Astrocyte of the cerebellum (primary cell): Measurements from ENCODE around the gene KCNJ6.

Source experiments
- DNase-seq: peaks from one replicate; pipeline ENCODE4 v3.0.0-alpha.2; 2011; ENCODE audit warnings: low read depth
- H3K4me3 ChIP-seq: 2 replicates; pipeline ENCODE4 v1.5.1; 2011; ENCODE audit warnings: mild to moderate bottlenecking, low read depth, low read length, moderate library complexity
- in situ Hi-C: cut with HindIII; loops from 2 replicates; pipeline ENCODE4 v1.10.0; 2017; ENCODE audit warnings: low sequenced_read_pairs
- TF ChIP-seq, protein P1 (sequence below): IDR thresholded peaks from 2 replicates; pipeline ENCODE4 v1.5.1; 2012; ENCODE audit warnings: low read length, low read depth, moderate library complexity, mild to moderate bottlenecking; ENCODE audit errors: missing control alignments

KCNJ6 gene

DNA sequence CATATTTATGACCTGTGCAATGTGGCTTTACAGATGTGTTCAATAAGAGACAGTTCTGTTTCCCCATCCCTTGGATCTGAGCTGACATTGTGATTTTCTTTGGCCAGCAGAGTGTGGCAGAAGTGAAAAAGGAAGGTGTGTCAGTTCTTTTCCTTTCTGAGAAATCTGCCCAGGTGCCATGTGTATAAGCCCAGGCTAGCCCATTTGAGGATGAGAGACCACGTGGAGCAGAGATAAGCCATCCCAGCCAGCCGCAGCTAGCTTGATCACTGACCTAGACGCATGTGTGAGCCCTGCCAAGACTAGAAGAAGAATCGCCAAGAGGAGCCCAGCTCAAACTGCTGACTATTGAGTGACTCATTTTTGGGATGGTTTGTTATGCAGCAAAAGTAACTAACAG lies 127.8 kb downstream of the KCNJ6 start:
- TF ChIP-seq, protein P1, sequence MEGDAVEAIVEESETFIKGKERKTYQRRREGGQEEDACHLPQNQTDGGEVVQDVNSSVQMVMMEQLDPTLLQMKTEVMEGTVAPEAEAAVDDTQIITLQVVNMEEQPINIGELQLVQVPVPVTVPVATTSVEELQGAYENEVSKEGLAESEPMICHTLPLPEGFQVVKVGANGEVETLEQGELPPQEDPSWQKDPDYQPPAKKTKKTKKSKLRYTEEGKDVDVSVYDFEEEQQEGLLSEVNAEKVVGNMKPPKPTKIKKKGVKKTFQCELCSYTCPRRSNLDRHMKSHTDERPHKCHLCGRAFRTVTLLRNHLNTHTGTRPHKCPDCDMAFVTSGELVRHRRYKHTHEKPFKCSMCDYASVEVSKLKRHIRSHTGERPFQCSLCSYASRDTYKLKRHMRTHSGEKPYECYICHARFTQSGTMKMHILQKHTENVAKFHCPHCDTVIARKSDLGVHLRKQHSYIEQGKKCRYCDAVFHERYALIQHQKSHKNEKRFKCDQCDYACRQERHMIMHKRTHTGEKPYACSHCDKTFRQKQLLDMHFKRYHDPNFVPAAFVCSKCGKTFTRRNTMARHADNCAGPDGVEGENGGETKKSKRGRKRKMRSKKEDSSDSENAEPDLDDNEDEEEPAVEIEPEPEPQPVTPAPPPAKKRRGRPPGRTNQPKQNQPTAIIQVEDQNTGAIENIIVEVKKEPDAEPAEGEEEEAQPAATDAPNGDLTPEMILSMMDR: no peak
- H3K4me3 ChIP-seq: no peak overlapping the region
- in situ Hi-C loops: no loop called here

DNA sequence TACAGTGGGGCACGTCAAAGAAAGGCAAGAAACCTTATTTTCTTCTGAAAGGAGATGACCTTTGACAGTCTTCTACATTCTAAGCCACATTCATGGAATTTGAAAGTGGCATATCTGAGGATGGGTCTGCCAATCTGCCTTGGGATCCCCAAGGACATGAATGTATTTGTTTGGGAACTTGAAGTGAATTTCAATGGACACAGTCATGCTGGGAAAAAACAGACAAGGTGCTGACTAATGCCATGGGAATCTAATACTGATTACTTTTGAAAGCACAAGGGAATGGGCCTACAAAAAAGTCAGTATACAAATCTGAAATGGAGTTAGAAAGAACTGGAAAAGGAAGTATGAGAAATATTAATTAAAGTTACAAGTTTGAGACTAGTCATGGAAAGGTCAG lies 128.8 kb downstream of the KCNJ6 start:
- peak; percentile 73 for DNase-seq
- H3K4me3 ChIP-seq: no peak overlapping the region
- in situ Hi-C loops: no loop called here
- TF ChIP-seq, protein P1: no peak

More for the DNA sequence above, 127.8 kb downstream of the KCNJ6 start:
- no peak for DNase-seq

DNA sequence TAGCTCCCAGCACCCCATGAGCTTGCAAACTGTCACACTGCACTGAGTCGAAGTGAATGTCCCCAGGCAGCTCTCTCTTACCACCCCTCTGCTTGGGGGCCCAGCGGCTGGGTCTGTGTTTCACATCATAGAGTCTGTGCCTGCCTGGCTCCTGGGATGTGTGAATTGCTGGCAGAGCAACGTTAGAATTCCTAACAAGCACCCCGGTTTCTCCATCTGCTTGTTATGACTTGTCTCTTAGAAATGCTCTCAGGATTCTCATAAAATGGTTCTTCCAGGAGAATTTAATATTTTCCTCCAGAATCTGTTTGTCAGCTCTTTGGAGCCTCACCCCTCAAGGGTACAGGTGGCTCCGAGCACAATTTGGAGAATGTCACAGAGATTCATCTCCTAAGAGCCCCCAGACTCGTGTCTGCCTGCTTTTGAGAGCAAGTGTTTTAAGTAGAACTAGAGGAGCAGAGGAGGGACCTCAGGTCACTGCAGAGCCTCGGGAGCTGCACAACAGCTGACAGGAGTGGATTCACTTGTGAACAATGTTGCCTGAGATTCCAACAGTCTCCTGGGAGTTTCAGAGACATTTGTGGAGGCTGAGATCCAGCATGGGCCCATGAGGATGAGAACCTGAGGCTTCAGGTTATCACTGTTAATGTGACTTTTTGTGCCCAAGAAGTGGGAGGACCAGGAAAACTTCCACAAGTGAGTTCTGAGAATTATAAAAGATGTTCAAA lies 131.5 kb downstream of the KCNJ6 start:
- DNase-seq: no peak
- in situ Hi-C loops: no loop called here
- no peak overlapping the region for H3K4me3 ChIP-seq
- TF ChIP-seq, protein P1: no peak

DNA sequence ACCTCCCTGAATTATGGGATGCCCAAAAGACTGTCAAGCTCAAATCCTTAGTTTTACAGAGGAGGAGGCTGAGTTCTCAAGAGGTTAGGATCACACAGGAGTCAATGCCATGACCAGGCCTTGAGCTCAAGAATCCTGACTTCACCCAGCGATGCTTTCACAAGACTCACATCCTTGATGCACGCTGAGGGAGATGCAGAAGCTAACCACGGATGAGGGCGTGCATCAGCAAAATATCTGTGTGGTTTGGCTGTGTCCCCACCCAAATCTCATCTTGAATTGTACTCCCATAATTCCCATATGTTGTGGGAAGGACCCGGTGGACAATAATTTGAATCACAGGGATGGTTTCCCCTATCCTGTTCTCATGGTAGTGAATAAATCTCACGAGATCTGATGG lies 133.2 kb downstream of the KCNJ6 start:
- TF ChIP-seq, protein P1: no peak
- peak; percentile 20 for DNase-seq
- in situ Hi-C loops: no loop called here
- H3K4me3 ChIP-seq: no peak overlapping the region

DNA sequence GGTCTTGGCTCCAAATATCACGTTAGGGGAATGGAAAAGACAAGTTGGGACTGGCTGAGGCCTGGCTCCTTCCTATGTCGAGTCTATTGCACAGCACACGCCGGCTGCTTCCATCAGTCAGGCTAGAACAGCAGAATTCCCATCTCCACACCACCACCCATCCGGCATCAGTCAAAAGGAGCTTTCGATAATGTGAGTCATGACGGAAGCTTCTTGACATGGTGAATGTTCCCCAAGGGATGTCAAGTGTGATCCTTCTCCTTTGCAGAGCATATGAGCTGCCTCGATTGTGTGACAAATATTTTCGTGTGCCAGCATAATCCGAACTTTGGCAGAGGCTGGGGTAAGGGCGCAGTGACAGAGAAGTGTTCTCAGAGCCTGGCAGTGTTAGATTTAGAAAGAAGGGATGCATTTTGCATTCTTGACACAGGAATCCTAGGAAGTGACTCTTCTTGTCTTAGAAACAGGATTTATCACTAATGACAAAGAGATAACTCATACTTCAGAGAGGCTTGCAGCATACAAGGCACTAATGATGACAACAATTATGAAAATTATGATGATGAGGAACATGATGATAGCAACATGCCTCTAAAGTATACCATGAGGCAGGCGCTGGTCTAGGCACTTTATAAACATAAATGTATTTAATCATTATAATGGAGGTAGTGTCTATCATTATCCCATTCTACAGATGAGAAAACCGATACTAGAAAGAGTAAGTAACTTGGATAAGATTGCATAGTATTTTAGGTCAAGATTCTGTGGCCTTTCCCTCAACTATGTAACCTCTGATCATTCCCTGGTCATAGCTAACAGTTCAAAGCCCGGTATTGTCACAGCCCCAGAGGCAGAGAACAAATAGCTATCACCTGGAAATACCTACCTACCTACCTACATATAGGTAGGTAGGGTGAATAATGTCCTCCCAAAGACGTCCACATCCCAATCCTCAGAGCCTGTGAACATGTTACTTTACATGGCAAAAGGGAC lies 135.0 kb downstream of the KCNJ6 start:
- TF ChIP-seq, protein P1: no peak
- DNase-seq: no peak
- H3K4me3 ChIP-seq: no peak overlapping the region
- in situ Hi-C loops: no loop called here

DNA sequence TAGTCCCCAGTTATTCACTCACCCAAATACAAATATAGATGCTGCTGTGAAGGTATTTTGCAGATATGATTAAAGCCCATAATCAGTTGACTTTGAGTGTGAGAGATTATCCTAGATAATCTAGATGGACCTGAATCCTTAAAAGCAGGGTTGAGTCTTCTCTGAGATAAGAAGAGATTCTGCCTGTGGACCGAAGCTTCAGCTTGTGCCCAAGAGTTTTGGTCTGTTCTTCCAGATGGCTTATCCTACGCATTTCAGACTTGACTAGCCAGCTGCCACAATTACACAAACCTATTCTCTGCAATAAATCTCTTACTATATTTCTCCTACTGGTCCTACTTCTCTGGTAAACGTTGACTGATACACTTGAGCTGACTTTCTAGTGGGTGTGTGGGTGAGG lies 145.1 kb downstream of the KCNJ6 start:
- in situ Hi-C loops: no loop called here
- TF ChIP-seq, protein P1: no peak
- no peak overlapping the region for H3K4me3 ChIP-seq
- no peak for DNase-seq
